Measurements from ENCODE around the gene HVCN1.

HVCN1 gene

DNA sequence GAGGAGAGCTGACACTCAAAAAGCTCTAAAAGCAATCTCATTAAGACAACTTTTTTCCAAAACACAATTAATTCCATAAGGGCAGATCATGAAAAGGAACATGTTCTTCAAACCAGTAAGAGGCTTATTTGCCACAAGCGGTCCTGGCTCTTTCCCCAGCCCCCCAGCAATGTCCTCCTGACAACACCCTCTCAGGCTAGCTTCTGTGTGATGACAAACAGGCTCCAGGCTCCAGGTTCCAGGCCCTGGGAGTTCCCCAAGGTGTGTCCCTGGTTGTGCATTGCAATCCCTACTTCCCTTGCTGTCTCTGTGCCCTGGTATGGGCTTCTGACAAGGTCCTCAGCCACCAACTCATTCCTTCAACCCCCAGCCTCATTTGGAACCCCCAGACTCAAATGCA, 8.9 kb downstream of the HVCN1 start:
- no peak for DNase-seq (ENCODE audit: low read depth)
- TF ChIP-seq, protein P1, sequence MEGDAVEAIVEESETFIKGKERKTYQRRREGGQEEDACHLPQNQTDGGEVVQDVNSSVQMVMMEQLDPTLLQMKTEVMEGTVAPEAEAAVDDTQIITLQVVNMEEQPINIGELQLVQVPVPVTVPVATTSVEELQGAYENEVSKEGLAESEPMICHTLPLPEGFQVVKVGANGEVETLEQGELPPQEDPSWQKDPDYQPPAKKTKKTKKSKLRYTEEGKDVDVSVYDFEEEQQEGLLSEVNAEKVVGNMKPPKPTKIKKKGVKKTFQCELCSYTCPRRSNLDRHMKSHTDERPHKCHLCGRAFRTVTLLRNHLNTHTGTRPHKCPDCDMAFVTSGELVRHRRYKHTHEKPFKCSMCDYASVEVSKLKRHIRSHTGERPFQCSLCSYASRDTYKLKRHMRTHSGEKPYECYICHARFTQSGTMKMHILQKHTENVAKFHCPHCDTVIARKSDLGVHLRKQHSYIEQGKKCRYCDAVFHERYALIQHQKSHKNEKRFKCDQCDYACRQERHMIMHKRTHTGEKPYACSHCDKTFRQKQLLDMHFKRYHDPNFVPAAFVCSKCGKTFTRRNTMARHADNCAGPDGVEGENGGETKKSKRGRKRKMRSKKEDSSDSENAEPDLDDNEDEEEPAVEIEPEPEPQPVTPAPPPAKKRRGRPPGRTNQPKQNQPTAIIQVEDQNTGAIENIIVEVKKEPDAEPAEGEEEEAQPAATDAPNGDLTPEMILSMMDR (conservative IDR thresholded peaks at IDR 0.05; ENCODE audit: low read length) = no peak
- no peak overlapping the region for H3K4me3 ChIP-seq (ENCODE audit: low read length)

DNA sequence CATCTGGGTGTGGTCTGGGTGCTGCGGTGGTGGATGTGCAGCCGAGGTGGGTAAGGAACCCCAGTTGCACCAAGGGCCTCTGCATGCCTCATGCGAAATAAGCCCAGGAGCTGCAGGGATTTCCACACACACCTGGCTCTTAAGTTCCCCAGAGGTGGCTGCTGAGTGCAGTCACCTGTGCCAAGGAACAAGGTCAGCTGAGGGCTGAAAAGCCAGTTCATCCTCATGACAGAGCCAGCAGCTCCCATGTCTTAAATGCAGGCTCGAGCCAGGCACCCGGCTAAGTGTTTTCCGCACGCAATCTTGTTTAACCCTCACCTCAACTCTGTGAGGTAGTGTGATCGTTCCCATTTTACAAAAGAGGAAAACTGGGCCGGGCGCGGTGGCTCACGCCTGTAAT, 9.7 kb downstream of the HVCN1 start:
- TF ChIP-seq, protein P1 (conservative IDR thresholded peaks at IDR 0.05; ENCODE audit: low read length) = no peak
- no peak for DNase-seq (ENCODE audit: low read depth)
- H3K4me3 ChIP-seq (ENCODE audit: low read length) = no peak overlapping the region

DNA sequence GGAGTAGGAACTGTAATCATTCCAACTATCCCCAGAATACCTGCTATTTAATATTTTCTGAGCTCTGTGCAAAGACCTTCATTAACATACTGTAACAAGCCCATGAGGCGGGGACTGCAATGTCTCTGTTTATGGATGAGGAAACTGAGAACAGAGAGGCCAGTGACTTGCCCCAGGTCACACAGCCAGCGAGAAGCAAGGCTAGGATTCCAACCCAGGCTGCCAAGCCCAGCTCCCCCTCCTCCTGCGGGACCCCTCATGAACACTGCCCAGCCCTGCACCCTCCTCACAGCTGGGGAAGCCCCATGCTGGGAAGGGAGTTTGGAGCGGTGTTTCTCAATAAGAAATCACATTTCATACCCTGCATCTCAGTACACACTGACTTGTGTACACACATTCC, 10.9 kb downstream of the HVCN1 start:
- no peak overlapping the region for H3K4me3 ChIP-seq (ENCODE audit: low read length)
- no peak for DNase-seq (ENCODE audit: low read depth)
- TF ChIP-seq, protein P1 (conservative IDR thresholded peaks at IDR 0.05; ENCODE audit: low read length) = no peak

DNA sequence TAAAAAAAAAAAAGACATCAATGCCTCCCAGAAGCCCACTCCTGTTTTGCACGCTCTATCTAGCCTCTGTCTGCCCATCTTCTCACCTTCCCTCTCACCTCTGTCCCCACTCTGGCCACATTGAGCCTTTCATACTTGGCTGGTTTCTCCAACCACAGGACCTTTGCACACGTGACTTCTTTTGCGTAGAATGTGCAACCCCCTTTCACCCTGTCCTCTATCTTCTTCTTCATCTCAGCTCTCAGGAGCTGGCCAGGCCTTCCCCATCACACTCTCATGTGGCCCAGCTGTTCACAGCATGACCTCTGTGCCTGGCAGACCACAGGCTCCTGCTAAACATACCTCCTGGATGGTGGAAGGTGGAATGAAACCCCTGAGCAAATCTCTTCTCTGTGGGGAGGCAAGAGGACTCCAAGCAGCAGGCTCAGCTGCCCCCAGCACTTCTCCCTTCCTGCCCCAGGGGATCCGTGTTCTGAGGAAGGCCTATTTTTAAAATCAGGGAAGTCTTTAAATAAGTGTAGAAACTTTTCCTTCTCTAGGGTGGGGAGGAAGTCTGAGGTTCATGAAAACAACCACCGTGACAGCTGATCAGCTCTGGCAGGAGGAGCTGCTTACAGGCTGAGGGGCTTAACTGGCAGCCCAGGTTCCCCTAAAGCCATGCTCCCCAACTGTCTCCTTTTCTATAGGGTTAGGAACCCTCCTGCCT, 11.6 kb downstream of the HVCN1 start:
- DNase-seq (ENCODE audit: low read depth) = no peak
- TF ChIP-seq, protein P1 (conservative IDR thresholded peaks at IDR 0.05; ENCODE audit: low read length) = no peak
- no peak overlapping the region for H3K4me3 ChIP-seq (ENCODE audit: low read length)

DNA sequence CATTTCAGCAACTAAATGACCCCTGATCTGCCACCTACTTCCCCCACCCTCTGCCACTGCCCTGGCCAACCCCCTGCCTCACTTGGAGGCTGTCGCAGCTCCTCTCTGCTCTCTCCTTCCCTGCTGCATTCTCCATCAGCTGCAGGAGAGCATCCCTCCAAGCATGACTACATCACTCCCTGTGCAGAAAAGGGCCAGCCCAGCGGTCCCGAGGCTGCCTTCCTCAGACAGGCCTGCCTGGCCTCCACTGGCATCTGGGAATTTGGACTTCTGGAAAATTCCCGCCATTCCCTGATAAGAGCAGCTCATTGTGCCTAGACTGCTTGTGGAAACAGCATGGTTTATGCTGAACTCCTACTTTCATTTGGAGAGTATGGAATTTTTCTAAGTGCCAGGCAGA, 12.7 kb downstream of the HVCN1 start:
- TF ChIP-seq, protein P1 (conservative IDR thresholded peaks at IDR 0.05; ENCODE audit: low read length) = no peak
- no peak overlapping the region for H3K4me3 ChIP-seq (ENCODE audit: low read length)
- DNase-seq (ENCODE audit: low read depth) = no peak

DNA sequence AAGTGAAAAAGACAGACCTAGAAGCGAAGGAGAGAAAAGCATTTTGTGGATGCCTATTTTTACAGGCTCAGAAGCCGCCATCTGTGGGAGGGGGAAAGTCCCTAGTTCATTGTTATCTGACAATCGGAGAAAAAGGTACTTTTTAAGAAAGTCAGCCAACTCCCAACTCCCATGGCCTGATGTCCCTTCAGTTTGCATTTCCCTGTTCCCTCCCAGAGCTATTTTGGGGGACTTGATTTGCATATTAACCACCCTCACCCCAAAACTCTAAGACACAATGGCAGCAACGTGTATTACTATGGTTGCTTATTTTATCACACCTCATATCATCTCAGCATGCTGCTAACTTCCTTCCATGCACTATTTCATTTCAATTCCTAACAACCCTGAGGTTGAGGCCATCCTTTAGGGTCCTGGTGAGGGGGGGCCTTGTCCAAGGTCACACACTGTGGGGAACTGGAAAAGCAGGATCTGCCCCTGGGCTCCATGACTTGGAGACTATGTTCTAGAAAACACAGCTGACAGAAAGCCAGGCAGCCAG, 18.7 kb downstream of the HVCN1 start:
- no peak overlapping the region for H3K4me3 ChIP-seq (ENCODE audit: low read length)
- no peak for DNase-seq (ENCODE audit: low read depth)
- TF ChIP-seq, protein P1 (conservative IDR thresholded peaks at IDR 0.05; ENCODE audit: low read length) = no peak

DNA sequence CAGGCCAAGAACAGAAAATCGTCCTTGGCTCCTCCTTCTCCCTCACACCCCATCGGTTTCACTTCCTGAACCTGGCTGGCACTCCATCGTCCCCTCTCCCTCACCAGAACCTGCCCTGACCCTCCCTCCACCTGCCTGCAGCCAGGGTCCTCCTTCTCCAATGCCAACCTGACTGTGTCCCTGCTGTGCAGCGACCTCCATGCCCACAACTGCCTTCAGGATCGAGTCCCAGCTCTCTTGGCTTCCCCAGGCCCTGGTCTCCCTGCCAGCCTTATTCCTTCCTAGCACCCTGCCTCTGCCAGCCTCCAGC, 19.8 kb downstream of the HVCN1 start:
- DNase-seq (ENCODE audit: low read depth) = no peak
- TF ChIP-seq, protein P1 (conservative IDR thresholded peaks at IDR 0.05; ENCODE audit: low read length) = no peak
- H3K4me3 ChIP-seq (ENCODE audit: low read length) = no peak overlapping the region

Measured in AG10803 (cell line).